ENCODE measurements around the gene HYAL2.

The HYAL2 gene

GRCh38 chr3:50268276-50268675 is 54.3 kb downstream of the HYAL2 start:
- DNase-seq: no peak
